WTC11 (cell line): ENCODE data around the gene LY6G6F. TPM values are rescaled to one million over a fixed set of nuclear protein-coding genes. Genes with fewer than 3 reads are reported as not detected.

Experiments used
- ATAC-seq: fragments of 200-7000 bp; cut with Tn5 transposase; 2 replicates; pipeline ENCODE4 v1.10.0; 2021; ENCODE audit warnings: mild to moderate bottlenecking, moderate library complexity
- CTCF ChIA-PET: fragments of 300-600 bp; sonication (Branson Sonifier 250); formaldehyde crosslinking; loops from one replicate; lab custom pipeline; 2021; ENCODE audit warnings: antibody characterized with exemption; lab: Charles Lee
- POLR2A ChIA-PET: fragments of 350-600 bp; sonication (Branson Sonifier 250); formaldehyde crosslinking; loops from one replicate; lab custom pipeline; 2021; ENCODE audit warnings: antibody characterized with exemption; lab: Charles Lee
- DNase-seq: peaks from one replicate; pipeline ENCODE4 v3.0.0; 2021; ENCODE audit warnings: low spot score
- H3K27ac Mint-ChIP-seq: 2 replicates; pipeline ENCODE4 v1.8.0; 2021; ENCODE audit warnings: mixed read lengths
- H3K27me3 Mint-ChIP-seq: 2 replicates; pipeline ENCODE4 v1.8.0; 2021; ENCODE audit warnings: low read depth, mild to moderate bottlenecking, moderate library complexity, mixed read lengths
- H3K36me3 Mint-ChIP-seq: 2 replicates; pipeline ENCODE4 v1.8.0; 2021; ENCODE audit warnings: mixed read lengths
- H3K4me1 Mint-ChIP-seq: 2 replicates; pipeline ENCODE4 v1.8.0; 2022; ENCODE audit warnings: mixed read lengths
- H3K4me3 Mint-ChIP-seq: 2 replicates; pipeline ENCODE4 v1.8.0; 2021; ENCODE audit warnings: mild to moderate bottlenecking, moderate library complexity, mixed read lengths
- H3K9me3 Mint-ChIP-seq: 2 replicates; pipeline ENCODE4 v1.8.0; 2021; ENCODE audit warnings: mixed read lengths
- CREM ChIP-seq: sonication (generic); formaldehyde crosslinking; IDR thresholded peaks from 2 replicates; pipeline ENCODE4 v1.8.1; 2022; ENCODE audit warnings: mild to moderate bottlenecking, missing genetic modification reagents, moderate library complexity
- JAZF1 ChIP-seq: fragments of 250-450 bp; sonication (Bioruptor Pico); IDR thresholded peaks from 2 replicates; pipeline ENCODE4 v1.9.0; 2021; ENCODE audit warnings: moderate library complexity, mild to moderate bottlenecking, inconsistent platforms
- NFATC4 ChIP-seq: fragments of 250-450 bp; sonication (Bioruptor Pico); IDR thresholded peaks from 2 replicates; pipeline ENCODE4 v1.9.0; 2021; ENCODE audit warnings: mild to moderate bottlenecking
- NFYB ChIP-seq: sonication (generic); formaldehyde crosslinking; conservative IDR thresholded peaks from 2 replicates; pipeline ENCODE4 v1.8.0; 2022; ENCODE audit warnings: low read depth, missing genetic modification reagents
- PRRX2 ChIP-seq: fragments of 250-450 bp; sonication (Bioruptor Pico); IDR thresholded peaks from 2 replicates; pipeline ENCODE4 v1.8.0; 2021; ENCODE audit warnings: mild to moderate bottlenecking
- SMAD3 ChIP-seq: sonication (generic); formaldehyde crosslinking; IDR thresholded peaks from 2 replicates; pipeline ENCODE4 v1.8.0; 2022; ENCODE audit warnings: missing genetic modification reagents, mild to moderate bottlenecking, borderline replicate concordance
- SP1 ChIP-seq: sonication (generic); formaldehyde crosslinking; conservative IDR thresholded peaks from 2 replicates; pipeline ENCODE4 v1.8.1; 2022; ENCODE audit warnings: missing genetic modification reagents
- ZNF416 ChIP-seq: fragments of 250-450 bp; sonication (Bioruptor Pico); IDR thresholded peaks from 2 replicates; pipeline ENCODE4 v1.9.0; 2021; ENCODE audit warnings: mild to moderate bottlenecking, inconsistent platforms
- total RNA-seq: library from RNA; stranded (reverse); gene quantifications from 3 replicates; pipeline ENCODE4 v1.2.3, GENCODE V29; 2021
- TF ChIP-seq, protein P1 (sequence below): sonication (generic); formaldehyde crosslinking; IDR thresholded peaks from 2 replicates; pipeline ENCODE4 v1.8.1; 2022; ENCODE audit warnings: low read depth, missing genetic modification reagents, borderline replicate concordance
- TF ChIP-seq, protein P2 (sequence below): sonication (generic); formaldehyde crosslinking; IDR thresholded peaks from 2 replicates; pipeline ENCODE4 v1.8.1; 2022; ENCODE audit warnings: low read depth, mild to moderate bottlenecking, moderate library complexity, missing genetic modification reagents, borderline replicate concordance
- TF ChIP-seq, protein P3 (sequence below): sonication (generic); formaldehyde crosslinking; IDR thresholded peaks from 2 replicates; pipeline ENCODE4 v1.8.0; 2023; ENCODE audit warnings: missing genetic modification reagents, mild to moderate bottlenecking, borderline replicate concordance
- TF ChIP-seq, protein P4 (sequence below): sonication (generic); formaldehyde crosslinking; IDR thresholded peaks from 2 replicates; pipeline ENCODE4 v1.8.0; 2023; ENCODE audit warnings: mild to moderate bottlenecking, missing genetic modification reagents
- TF ChIP-seq, protein P5 (sequence below): sonication (generic); formaldehyde crosslinking; IDR thresholded peaks from 2 replicates; pipeline ENCODE4 v1.8.1; 2023; ENCODE audit warnings: mild to moderate bottlenecking, missing genetic modification reagents, borderline replicate concordance

LY6G6F gene
- total RNA-seq, 1 experiment from 2014 or later, result not detected

DNA sequence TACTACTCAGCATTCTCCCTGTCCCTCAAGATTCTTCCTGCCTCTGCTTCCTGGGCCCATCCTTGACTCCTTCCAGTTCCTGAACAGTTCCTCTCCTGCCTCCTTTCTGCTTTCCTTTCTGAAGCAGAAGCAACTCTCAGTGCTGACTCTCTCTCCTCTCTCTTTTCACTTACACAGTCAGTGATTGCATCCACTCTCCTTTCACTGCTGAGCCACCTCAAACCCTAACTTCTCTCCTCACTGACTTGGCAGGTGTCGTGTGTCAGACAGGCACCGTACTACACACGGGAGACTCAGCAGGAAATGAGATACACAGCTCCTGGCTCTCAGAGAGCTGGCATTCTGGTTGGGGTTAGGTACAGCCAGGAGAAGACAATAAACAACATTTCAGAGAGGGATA is 9.1 kb upstream of the LY6G6F start:
- ChIA-PET POLR2A (no interaction called here), CTCF (interaction anchor here (0.7 kb wide), 1 partner anchor 191 kb away, joined by 3 read pairs; no protein-coding TSS in a partner anchor)
- Mint-ChIP-seq H3K9me3 (no peaks in the 10 kb centered on the region), H3K27ac (peak overlapping the region; percentile 41), H3K36me3 (peaks cover 11% of the 10 kb centered on the region), H3K4me3 (no peak overlapping the region), H3K4me1 (peaks cover 8% of the 10 kb centered on the region), H3K27me3 (no peaks in the 10 kb centered on the region; the same call in 1 of the 2 replicates)
- TF ChIP-seq NFYB, result no peak
- no peak for TF ChIP-seq SMAD3 (CRISPR knock-in tag)
- TF ChIP-seq PRRX2 (CRISPR knock-in tag), result no peak
- TF ChIP-seq, protein P1, sequence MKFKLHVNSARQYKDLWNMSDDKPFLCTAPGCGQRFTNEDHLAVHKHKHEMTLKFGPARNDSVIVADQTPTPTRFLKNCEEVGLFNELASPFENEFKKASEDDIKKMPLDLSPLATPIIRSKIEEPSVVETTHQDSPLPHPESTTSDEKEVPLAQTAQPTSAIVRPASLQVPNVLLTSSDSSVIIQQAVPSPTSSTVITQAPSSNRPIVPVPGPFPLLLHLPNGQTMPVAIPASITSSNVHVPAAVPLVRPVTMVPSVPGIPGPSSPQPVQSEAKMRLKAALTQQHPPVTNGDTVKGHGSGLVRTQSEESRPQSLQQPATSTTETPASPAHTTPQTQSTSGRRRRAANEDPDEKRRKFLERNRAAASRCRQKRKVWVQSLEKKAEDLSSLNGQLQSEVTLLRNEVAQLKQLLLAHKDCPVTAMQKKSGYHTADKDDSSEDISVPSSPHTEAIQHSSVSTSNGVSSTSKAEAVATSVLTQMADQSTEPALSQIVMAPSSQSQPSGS (CRISPR knock-in tag), result no peak
- TF ChIP-seq, protein P2, sequence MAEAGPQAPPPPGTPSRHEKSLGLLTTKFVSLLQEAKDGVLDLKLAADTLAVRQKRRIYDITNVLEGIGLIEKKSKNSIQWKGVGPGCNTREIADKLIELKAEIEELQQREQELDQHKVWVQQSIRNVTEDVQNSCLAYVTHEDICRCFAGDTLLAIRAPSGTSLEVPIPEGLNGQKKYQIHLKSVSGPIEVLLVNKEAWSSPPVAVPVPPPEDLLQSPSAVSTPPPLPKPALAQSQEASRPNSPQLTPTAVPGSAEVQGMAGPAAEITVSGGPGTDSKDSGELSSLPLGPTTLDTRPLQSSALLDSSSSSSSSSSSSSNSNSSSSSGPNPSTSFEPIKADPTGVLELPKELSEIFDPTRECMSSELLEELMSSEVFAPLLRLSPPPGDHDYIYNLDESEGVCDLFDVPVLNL (CRISPR knock-in tag), result no peak
- TF ChIP-seq ZNF416 (CRISPR knock-in tag), result no peak
- TF ChIP-seq SP1 (CRISPR knock-in tag), result no peak
- TF ChIP-seq, protein P3, sequence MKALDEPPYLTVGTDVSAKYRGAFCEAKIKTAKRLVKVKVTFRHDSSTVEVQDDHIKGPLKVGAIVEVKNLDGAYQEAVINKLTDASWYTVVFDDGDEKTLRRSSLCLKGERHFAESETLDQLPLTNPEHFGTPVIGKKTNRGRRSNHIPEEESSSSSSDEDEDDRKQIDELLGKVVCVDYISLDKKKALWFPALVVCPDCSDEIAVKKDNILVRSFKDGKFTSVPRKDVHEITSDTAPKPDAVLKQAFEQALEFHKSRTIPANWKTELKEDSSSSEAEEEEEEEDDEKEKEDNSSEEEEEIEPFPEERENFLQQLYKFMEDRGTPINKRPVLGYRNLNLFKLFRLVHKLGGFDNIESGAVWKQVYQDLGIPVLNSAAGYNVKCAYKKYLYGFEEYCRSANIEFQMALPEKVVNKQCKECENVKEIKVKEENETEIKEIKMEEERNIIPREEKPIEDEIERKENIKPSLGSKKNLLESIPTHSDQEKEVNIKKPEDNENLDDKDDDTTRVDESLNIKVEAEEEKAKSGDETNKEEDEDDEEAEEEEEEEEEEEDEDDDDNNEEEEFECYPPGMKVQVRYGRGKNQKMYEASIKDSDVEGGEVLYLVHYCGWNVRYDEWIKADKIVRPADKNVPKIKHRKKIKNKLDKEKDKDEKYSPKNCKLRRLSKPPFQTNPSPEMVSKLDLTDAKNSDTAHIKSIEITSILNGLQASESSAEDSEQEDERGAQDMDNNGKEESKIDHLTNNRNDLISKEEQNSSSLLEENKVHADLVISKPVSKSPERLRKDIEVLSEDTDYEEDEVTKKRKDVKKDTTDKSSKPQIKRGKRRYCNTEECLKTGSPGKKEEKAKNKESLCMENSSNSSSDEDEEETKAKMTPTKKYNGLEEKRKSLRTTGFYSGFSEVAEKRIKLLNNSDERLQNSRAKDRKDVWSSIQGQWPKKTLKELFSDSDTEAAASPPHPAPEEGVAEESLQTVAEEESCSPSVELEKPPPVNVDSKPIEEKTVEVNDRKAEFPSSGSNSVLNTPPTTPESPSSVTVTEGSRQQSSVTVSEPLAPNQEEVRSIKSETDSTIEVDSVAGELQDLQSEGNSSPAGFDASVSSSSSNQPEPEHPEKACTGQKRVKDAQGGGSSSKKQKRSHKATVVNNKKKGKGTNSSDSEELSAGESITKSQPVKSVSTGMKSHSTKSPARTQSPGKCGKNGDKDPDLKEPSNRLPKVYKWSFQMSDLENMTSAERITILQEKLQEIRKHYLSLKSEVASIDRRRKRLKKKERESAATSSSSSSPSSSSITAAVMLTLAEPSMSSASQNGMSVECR (CRISPR knock-in tag), result no peak
- TF ChIP-seq, protein P4, sequence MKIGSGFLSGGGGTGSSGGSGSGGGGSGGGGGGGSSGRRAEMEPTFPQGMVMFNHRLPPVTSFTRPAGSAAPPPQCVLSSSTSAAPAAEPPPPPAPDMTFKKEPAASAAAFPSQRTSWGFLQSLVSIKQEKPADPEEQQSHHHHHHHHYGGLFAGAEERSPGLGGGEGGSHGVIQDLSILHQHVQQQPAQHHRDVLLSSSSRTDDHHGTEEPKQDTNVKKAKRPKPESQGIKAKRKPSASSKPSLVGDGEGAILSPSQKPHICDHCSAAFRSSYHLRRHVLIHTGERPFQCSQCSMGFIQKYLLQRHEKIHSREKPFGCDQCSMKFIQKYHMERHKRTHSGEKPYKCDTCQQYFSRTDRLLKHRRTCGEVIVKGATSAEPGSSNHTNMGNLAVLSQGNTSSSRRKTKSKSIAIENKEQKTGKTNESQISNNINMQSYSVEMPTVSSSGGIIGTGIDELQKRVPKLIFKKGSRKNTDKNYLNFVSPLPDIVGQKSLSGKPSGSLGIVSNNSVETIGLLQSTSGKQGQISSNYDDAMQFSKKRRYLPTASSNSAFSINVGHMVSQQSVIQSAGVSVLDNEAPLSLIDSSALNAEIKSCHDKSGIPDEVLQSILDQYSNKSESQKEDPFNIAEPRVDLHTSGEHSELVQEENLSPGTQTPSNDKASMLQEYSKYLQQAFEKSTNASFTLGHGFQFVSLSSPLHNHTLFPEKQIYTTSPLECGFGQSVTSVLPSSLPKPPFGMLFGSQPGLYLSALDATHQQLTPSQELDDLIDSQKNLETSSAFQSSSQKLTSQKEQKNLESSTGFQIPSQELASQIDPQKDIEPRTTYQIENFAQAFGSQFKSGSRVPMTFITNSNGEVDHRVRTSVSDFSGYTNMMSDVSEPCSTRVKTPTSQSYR (CRISPR knock-in tag), result no peak
- no peak for TF ChIP-seq JAZF1
- no peak for TF ChIP-seq CREM
- TF ChIP-seq NFATC4 (CRISPR knock-in tag), result no peak
- TF ChIP-seq, protein P5, sequence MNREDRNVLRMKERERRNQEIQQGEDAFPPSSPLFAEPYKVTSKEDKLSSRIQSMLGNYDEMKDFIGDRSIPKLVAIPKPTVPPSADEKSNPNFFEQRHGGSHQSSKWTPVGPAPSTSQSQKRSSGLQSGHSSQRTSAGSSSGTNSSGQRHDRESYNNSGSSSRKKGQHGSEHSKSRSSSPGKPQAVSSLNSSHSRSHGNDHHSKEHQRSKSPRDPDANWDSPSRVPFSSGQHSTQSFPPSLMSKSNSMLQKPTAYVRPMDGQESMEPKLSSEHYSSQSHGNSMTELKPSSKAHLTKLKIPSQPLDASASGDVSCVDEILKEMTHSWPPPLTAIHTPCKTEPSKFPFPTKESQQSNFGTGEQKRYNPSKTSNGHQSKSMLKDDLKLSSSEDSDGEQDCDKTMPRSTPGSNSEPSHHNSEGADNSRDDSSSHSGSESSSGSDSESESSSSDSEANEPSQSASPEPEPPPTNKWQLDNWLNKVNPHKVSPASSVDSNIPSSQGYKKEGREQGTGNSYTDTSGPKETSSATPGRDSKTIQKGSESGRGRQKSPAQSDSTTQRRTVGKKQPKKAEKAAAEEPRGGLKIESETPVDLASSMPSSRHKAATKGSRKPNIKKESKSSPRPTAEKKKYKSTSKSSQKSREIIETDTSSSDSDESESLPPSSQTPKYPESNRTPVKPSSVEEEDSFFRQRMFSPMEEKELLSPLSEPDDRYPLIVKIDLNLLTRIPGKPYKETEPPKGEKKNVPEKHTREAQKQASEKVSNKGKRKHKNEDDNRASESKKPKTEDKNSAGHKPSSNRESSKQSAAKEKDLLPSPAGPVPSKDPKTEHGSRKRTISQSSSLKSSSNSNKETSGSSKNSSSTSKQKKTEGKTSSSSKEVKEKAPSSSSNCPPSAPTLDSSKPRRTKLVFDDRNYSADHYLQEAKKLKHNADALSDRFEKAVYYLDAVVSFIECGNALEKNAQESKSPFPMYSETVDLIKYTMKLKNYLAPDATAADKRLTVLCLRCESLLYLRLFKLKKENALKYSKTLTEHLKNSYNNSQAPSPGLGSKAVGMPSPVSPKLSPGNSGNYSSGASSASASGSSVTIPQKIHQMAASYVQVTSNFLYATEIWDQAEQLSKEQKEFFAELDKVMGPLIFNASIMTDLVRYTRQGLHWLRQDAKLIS (CRISPR knock-in tag), result no peak
- DNase-seq, result no peak
- no peak for ATAC-seq
